ENCODE results near the gene HACD3. TPM values are rescaled to one million over a fixed set of nuclear protein-coding genes. Genes with fewer than 3 reads are reported as not detected.

The HACD3 gene
- total and polyA plus RNA-seq, 9 of the 15 experiments (the other 6 are each of a cell fraction or from before 2014, with no cell fraction given), result 48.1 to 117 (median 72.8) TPM

GRCh38 chr15:65612949-65613744 lies 82.9 kb downstream of the HACD3 start (continued):
- no peak for TF ChIP-seq TAF9B (IDR thresholded peaks at IDR 0.05; ENCODE audit: partially characterized antibody)
- no peak for TF ChIP-seq VEZF1 (CRISPR knock-in tag; IDR thresholded peaks at IDR 0.05)
- TF ChIP-seq ZNF740 (CRISPR knock-in tag; IDR thresholded peaks at IDR 0.05), result peak; percentile 56; the same call in 1 of the 2 replicates
- no peak for TF ChIP-seq ZNF740 (tag; IDR thresholded peaks at IDR 0.05)
- TF ChIP-seq ZNF436 (CRISPR knock-in tag; IDR thresholded peaks at IDR 0.05), result no peak
- peak; percentile 50; the same call in 1 of the 2 replicates for TF ChIP-seq MGA (IDR thresholded peaks at IDR 0.05)
- no peak for TF ChIP-seq FOXJ3 (CRISPR knock-in tag; IDR thresholded peaks at IDR 0.05)
- no peak for TF ChIP-seq PCBP1 (IDR thresholded peaks at IDR 0.05; ENCODE audit: low read depth, low read length, poor library complexity, severe bottlenecking)
- TF ChIP-seq NCOA2 (IDR thresholded peaks at IDR 0.05; ENCODE audit: partially characterized antibody in 2 of 2), result no peak
- TF ChIP-seq SIN3A (IDR thresholded peaks at IDR 0.05; ENCODE audit: borderline replicate concordance in 2 of 2, control insufficient read depth in 1 of 2, low read depth in 2 of 2, low read length in 2 of 2), result no peak
- TF ChIP-seq HDGF (IDR thresholded peaks at IDR 0.05), result no peak
- no peak for TF ChIP-seq ZNF239 (CRISPR knock-in tag; IDR thresholded peaks at IDR 0.05)

All from K562 (cell line).